Measurements from ENCODE around the gene SARDH. TPM values are rescaled to one million over a fixed set of nuclear protein-coding genes. Genes with fewer than 3 reads are reported as not detected.
A peak's percentile ranks its signal among the peaks of the same experiment; 100 is the strongest.

SARDH gene
- total and polyA plus RNA-seq, 4 donors, result 0.84 to 3.0 (median 2.0) TPM; not detected in 1

DNA sequence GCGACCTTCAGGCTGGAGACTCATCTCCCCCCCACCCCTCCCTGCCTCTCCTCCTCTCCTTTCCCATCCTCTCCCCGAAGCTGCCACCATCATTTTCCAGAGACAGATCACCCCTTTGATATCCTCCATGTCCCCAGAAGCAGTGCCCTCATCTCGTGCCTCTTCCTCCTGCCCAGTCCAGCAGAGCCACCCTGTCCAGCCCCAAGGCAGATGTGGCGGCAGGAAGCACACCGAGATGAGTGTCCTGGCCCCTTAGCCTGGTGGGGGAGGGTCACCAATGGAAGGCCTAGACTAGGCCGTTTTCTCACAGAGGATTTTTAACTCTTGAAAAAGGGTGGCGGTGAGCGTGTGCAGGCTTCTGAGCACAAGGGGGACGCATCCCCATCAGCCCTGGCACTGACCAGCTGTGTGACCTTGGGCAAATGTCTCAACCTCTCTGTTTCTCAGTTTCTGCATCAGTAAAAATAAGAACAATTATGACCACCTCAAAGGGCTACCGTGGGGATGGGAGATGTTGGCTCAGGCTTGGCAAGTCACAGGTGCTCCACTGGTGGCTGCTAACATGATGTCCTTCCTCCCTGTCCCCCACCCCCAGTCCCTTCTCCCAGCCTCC lies 48.9 kb downstream of the SARDH start:
- H3K36me3 ChIP-seq (ENCODE audit: control insufficient read depth in 1 of 2, insufficient read depth in 2 of 2, low read length in 1 of 2), result no peaks in the 10 kb centered on the region
- no peak overlapping the region for H3K27ac ChIP-seq (ENCODE audit: low read depth in 1 of 2, low read length in 2 of 2)
- WGBS, 2 donors, result 88 to 91% methylated on average over 10 of the region's 10 CpGs
- H3K4me3 ChIP-seq (ENCODE audit: low read length in 2 of 2), result no peak overlapping the region
- ATAC-seq (ENCODE audit: low FRiP score), result no peak
- intact Hi-C loops (cut with DNase I), result no loop called here
- H3K4me1 ChIP-seq (ENCODE audit: control insufficient read depth in 1 of 2, insufficient read depth in 2 of 2, low read length in 2 of 2), result no peaks in the 10 kb centered on the region
- H3K9me3 ChIP-seq (ENCODE audit: control insufficient read depth, low read length), result no peaks in the 10 kb centered on the region
- peak in 1 of 2 donors; percentile 32 for DNase-seq
- H3K27me3 ChIP-seq (ENCODE audit: control insufficient read depth in 1 of 2, insufficient read depth in 2 of 2, low read length in 1 of 2), result no peaks in the 10 kb centered on the region

DNA sequence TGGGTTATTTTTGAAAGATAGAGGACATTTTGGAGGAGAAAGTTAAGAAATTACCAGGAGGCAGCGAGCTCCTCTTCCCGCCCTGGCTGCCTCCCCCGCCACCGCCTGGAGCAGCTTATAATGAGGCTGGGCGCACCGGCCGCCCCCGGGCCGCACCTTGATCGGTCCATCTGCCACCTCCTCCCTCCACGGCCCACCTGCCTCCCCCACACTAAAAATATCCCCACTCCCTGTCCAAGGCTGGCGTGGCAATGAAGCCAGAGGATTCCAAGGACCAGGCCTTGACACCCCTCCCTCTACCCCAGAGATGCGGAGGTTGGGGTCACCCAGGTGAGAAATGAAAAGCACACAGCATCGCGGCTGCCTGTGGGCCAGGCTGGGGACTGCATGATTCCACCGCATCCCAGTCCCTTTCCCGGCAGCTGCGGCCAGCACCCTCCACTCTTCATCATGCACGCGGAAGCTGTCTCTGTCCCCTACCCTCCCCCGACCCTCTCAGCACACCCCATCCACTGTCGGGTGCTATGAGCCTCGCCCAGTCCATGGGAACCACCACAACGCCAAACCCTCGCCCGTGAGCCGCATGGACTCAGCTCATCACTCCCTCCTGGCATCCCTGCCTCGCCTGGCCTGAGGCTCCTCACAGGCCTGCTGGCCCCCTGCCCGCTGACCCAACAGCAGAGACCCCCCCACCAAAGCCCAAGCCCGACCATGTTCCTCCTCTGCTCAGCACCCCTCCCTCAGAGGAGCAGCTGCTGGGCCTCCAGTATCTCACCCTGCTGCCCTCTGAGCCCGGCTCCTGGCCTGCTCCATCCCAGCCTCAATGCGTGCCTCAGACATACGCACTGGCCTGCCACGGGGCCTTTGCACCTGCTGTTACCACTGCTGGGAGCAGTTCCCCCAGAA lies 50.0 kb downstream of the SARDH start:
- ATAC-seq (ENCODE audit: low FRiP score), result peak; percentile 6
- no peak overlapping the region for H3K4me3 ChIP-seq (ENCODE audit: low read length in 2 of 2)
- 88 to 91% methylated on average over 34 of the region's 34 CpGs for WGBS, 2 donors

DNA sequence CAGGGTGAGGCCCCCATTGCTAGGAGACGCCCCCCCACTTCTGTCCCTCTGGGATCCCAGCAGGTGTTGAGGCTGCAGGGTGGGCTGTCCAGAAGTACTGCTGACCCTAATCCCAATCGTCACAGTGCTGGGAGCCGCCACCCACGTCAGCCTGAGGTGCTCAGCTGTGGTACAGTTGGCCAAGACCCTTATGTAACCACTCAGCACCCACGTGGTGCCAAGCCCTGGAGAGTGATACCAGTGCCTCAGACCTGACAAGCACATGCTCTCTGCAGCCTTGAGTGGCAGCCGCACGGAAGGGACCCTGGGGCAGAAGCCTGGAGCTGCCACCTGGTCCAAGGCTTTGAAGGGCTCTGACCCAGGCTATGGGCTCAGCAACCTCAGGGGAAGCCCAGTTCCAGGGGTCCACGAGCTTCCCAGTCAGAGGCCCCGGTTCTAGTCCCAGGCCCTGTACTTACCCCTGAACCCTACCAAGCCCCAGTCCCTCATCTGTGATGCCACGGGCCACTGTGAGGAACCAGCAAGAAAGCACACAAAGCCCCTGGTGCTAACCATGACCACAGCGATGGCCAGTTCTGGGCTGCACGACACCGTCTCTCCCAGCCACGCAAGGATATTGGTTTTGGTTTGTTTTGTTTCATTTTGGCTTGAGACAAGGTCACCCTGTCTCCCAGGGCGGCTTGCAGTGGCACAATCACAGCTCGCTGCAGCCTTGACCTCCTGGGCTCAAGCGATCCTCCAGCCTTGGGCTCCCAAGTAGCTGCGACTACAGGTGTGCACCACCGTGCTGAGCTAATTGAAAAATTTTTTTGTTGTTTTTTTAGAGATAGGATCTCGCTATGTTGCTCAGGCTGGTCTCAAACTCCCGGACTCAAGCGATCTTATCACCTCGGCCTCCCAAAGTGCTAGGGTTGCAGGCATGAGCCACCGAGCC lies 51.2 kb downstream of the SARDH start:
- Histone ChIP-seq H3K36me3 (ENCODE audit: control insufficient read depth in 1 of 2, insufficient read depth in 2 of 2, low read length in 1 of 2) (no peaks in the 10 kb centered on the region), H3K9me3 (ENCODE audit: control insufficient read depth, low read length) (no peaks in the 10 kb centered on the region), H3K27me3 (ENCODE audit: control insufficient read depth in 1 of 2, insufficient read depth in 2 of 2, low read length in 1 of 2) (no peaks in the 10 kb centered on the region), H3K4me3 (ENCODE audit: low read length in 2 of 2) (no peak overlapping the region), H3K4me1 (ENCODE audit: control insufficient read depth in 1 of 2, insufficient read depth in 2 of 2, low read length in 2 of 2) (no peaks in the 10 kb centered on the region), H3K27ac (ENCODE audit: low read depth in 1 of 2, low read length in 2 of 2) (no peak overlapping the region)
- DNase-seq (peak; percentile 32 to 46), ATAC-seq (ENCODE audit: low FRiP score) (no peak)
- intact Hi-C loops (cut with DNase I), result no loop called here
- 76 to 82% methylated on average over 24 of the region's 24 CpGs for WGBS, 2 donors

More for the DNA sequence above, 50.0 kb downstream of the SARDH start:
- intact Hi-C loops (cut with DNase I), result no loop called here
- Histone ChIP-seq H3K9me3 (ENCODE audit: control insufficient read depth, low read length) (no peaks in the 10 kb centered on the region), H3K27ac (ENCODE audit: low read depth in 1 of 2, low read length in 2 of 2) (no peak overlapping the region), H3K27me3 (ENCODE audit: control insufficient read depth in 1 of 2, insufficient read depth in 2 of 2, low read length in 1 of 2) (no peaks in the 10 kb centered on the region), H3K36me3 (ENCODE audit: control insufficient read depth in 1 of 2, insufficient read depth in 2 of 2, low read length in 1 of 2) (no peaks in the 10 kb centered on the region), H3K4me1 (ENCODE audit: control insufficient read depth in 1 of 2, insufficient read depth in 2 of 2, low read length in 2 of 2) (no peaks in the 10 kb centered on the region)
- DNase-seq, result peak; percentile 34 to 43

DNA sequence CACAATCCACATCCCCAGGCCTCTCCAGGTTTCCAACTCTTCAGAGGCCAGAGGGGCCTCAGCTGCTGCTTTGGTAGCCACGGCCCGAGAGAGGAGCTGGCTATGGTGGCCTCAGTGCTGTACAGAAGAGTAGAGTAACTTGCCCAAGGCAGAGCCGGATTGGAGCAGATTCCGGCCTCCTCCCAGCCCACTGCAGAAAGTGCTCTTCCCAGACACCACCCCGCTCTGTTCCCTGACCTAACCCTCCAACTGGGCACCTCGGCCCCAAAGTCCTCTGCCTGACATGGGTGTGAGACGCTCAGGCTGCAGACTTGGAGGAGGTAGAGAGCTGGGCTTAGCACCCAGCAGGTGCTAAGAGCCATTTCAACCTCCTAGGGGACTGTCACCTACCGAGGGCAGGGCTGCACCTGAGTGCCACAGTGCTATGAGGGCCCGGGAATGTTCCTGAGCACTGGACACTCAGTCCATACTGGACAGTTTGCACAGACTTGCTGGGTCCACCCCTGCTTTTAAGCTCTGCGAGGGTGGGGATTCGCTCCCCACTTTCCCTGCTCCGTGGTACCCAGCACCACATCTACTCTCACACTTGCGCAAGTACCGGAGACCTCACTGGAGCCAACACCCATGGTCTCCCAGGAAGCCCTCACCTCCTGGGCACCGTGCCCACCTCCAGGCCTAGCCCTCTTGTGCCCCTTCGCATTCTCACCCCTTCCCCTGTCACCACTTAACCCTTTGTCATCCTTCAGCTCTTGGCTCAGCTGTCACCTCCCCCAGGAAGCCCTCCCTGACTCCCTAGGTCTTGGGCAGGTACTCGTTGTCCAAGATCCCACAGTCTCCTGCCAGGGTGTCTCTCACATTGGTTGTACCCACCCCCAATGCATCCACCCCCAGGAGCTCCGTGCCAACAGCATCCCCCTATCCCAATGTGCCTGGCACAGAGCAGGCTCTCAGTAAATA lies 52.2 kb downstream of the SARDH start:
- 87 to 89% methylated on average over 18 of the region's 18 CpGs for WGBS, 2 donors
- ATAC-seq (ENCODE audit: low FRiP score) (no peak), DNase-seq (peak in 1 of 2 donors; percentile 42)
- Histone ChIP-seq H3K27me3 (ENCODE audit: control insufficient read depth in 1 of 2, insufficient read depth in 2 of 2, low read length in 1 of 2) (no peaks in the 10 kb centered on the region), H3K9me3 (ENCODE audit: control insufficient read depth, low read length) (no peaks in the 10 kb centered on the region), H3K4me3 (ENCODE audit: low read length in 2 of 2) (no peak overlapping the region), H3K4me1 (ENCODE audit: control insufficient read depth in 1 of 2, insufficient read depth in 2 of 2, low read length in 2 of 2) (no peaks in the 10 kb centered on the region), H3K27ac (ENCODE audit: low read depth in 1 of 2, low read length in 2 of 2) (no peak overlapping the region), H3K36me3 (ENCODE audit: control insufficient read depth in 1 of 2, insufficient read depth in 2 of 2, low read length in 1 of 2) (no peaks in the 10 kb centered on the region)
- intact Hi-C loops (cut with DNase I), result no loop called here

DNA sequence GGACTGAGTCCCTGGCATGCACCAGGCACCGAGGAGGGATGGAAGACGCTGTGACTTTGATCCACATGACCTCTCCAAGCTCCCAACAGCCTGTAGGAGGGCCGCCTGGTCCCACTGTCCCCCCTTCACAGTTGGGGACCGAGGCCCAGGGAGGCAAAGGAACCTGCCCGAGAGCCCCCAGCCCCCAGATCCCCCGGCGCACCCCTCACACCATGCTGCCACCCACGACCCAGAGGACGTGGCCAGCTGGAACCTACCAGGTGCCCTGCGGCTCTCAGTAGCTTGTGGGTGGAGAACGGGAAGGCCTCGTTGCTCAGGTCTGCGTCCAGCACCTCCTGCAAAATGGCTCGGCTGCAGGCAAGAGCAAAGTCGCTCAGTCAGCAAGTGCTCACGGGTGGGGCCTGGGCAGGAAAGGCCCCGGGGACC lies 53.2 kb downstream of the SARDH start:
- no peaks in the 10 kb centered on the region for H3K4me1 ChIP-seq (ENCODE audit: control insufficient read depth in 1 of 2, insufficient read depth in 2 of 2, low read length in 2 of 2)
- no peaks in the 10 kb centered on the region for H3K9me3 ChIP-seq (ENCODE audit: control insufficient read depth, low read length)
- ATAC-seq (ENCODE audit: low FRiP score) (no peak), DNase-seq (peak in 1 of 2 donors; percentile 16)
- intact Hi-C loops (cut with DNase I), result no loop called here
- H3K36me3 ChIP-seq (ENCODE audit: control insufficient read depth in 1 of 2, insufficient read depth in 2 of 2, low read length in 1 of 2), result no peaks in the 10 kb centered on the region
- WGBS, 2 donors, result 90 to 92% methylated on average over 17 of the region's 17 CpGs
- H3K4me3 ChIP-seq (ENCODE audit: low read length in 2 of 2), result no peak overlapping the region
- H3K27me3 ChIP-seq (ENCODE audit: control insufficient read depth in 1 of 2, insufficient read depth in 2 of 2, low read length in 1 of 2), result no peaks in the 10 kb centered on the region
- no peak overlapping the region for H3K27ac ChIP-seq (ENCODE audit: low read depth in 1 of 2, low read length in 2 of 2)

DNA sequence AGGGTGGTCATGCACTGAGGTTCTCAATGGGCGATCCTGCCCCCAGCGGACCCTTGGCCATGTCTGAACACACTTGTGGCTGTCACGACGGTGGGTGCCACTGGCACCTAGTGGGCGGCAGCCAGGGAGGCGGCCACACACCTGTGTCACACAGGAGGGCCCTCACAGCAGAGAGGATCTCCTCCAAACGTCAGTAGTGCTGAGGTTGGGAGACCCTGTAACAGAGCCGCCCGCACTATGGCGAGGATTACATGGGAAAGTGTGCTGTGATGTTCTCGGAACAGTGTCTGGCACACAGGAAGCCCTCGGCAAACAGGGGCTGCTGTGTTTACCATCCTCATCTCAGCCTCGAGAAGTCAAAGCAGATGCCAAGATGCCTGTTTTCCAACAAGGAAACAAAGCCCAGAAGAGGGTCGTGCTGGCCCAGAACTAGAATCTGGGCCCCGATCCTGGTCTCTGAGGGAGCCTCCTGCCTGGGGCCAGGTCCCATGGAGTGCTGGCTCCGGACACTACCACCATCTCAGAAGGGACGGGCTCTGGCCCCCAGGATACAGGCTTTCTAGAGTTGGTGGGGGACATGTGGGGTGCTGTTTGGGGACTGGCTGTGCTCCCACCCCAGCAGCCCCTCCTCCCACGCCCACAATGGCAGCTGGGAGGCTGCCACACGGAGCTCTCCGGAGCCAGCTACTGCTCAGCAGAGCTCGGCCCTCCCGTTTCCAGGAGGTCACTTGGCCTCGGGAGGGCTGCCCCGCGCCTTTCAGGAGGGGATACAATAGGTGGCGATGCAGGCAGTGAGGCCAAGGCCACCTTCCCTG lies 53.8 kb downstream of the SARDH start:
- intact Hi-C loops (cut with DNase I), result no loop called here
- Histone ChIP-seq H3K4me3 (ENCODE audit: low read length in 2 of 2) (no peak overlapping the region), H3K27me3 (ENCODE audit: control insufficient read depth in 1 of 2, insufficient read depth in 2 of 2, low read length in 1 of 2) (no peaks in the 10 kb centered on the region), H3K27ac (ENCODE audit: low read depth in 1 of 2, low read length in 2 of 2) (no peak overlapping the region), H3K36me3 (ENCODE audit: control insufficient read depth in 1 of 2, insufficient read depth in 2 of 2, low read length in 1 of 2) (no peaks in the 10 kb centered on the region), H3K9me3 (ENCODE audit: control insufficient read depth, low read length) (no peaks in the 10 kb centered on the region), H3K4me1 (ENCODE audit: control insufficient read depth in 1 of 2, insufficient read depth in 2 of 2, low read length in 2 of 2) (no peaks in the 10 kb centered on the region)
- 78 to 80% methylated on average over 26 of the region's 26 CpGs for WGBS, 2 donors
- DNase-seq (peak in 1 of 2 donors; percentile 48), ATAC-seq (ENCODE audit: low FRiP score) (no peak)

DNA sequence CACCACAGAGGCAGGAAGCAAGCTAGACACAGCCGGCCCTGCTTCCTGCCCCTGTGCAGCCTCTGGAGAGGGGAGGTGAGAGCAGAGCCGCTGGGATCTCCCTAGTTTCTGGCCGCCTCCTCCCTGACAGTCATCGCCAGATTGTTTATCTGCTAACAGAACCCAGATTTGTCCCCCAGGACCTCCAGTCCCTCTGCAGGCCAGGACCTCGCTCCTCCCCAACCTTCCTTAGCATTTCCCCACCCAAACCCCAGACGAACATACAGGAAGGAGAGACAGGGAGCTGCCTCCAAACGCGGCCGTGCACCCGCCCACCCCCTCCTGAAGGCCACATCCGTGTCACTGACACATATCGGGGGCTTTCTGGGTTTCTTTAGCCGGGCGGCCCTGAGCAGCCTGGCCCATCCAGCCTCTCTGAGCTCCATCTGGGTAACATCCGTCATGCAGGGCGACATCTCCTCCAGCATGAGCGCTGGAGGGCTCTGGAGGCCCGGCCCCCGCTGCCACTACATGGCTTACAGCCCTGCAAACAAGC lies 54.5 kb downstream of the SARDH start:
- H3K4me1 ChIP-seq (ENCODE audit: control insufficient read depth in 1 of 2, insufficient read depth in 2 of 2, low read length in 2 of 2), result no peaks in the 10 kb centered on the region
- H3K36me3 ChIP-seq (ENCODE audit: control insufficient read depth in 1 of 2, insufficient read depth in 2 of 2, low read length in 1 of 2), result no peaks in the 10 kb centered on the region
- 60 to 65% methylated on average over 19 of the region's 19 CpGs for WGBS, 2 donors
- ATAC-seq (ENCODE audit: low FRiP score) (no peak), DNase-seq (peak in 1 of 2 donors; percentile 59)
- H3K27me3 ChIP-seq (ENCODE audit: control insufficient read depth in 1 of 2, insufficient read depth in 2 of 2, low read length in 1 of 2), result no peaks in the 10 kb centered on the region
- intact Hi-C loops (cut with DNase I), result no loop called here
- no peak overlapping the region for H3K27ac ChIP-seq (ENCODE audit: low read depth in 1 of 2, low read length in 2 of 2)
- no peak overlapping the region for H3K4me3 ChIP-seq (ENCODE audit: low read length in 2 of 2)
- no peaks in the 10 kb centered on the region for H3K9me3 ChIP-seq (ENCODE audit: control insufficient read depth, low read length)

Measured in aorta (tissue), 5 donors.